HCT116 (cell line): ENCODE results near the gene CFAP97D2. TPM values are rescaled to one million over a fixed set of nuclear protein-coding genes. Genes with fewer than 3 reads are reported as not detected.

Experiments used
- ATAC-seq: fragments of 200-7000 bp; cut with Tn5 transposase; 2 replicates; pipeline ENCODE4 v1.9.1; 2020; ENCODE audit warnings: mild to moderate bottlenecking, moderate library complexity
- BruUV-seq: library from RNA; stranded (reverse); fragments of 400-500 nt; replicated peaks from 2 replicates; lab custom pipeline; 2021; lab: Mats Ljungman, UMichigan
- CTCF ChIA-PET: fragments of 300-600 bp; sonication (Branson Sonifier 250); formaldehyde crosslinking; loops from one replicate; lab custom pipeline; 2021; ENCODE audit warnings: antibody characterized with exemption; lab: Charles Lee
- POLR2A ChIA-PET: fragments of 300-600, 350-600 bp; sonication (Branson Sonifier 250); formaldehyde crosslinking; loops from one replicate; lab custom pipeline; 2021; ENCODE audit warnings: antibody characterized with exemption; lab: Charles Lee
- RAD21 ChIA-PET, 2 experiments: fragments of 300-600 bp; sonication (Branson Sonifier 250); formaldehyde crosslinking; loops; one replicate each; lab custom pipeline; 2023; ENCODE audit warnings: low total read pairs in 2 of 2; ENCODE audit not compliant: uncharacterized antibody in 2 of 2, unreplicated experiment in 2 of 2, low non-redundant PET in 1 of 2; lab: Charles Lee
- DNase-seq: peaks from one replicate; pipeline ENCODE4 v3.0.0-alpha.2; 2010; ENCODE audit warnings: low read depth, low spot score
- H2AFZ ChIP-seq: fragments of 200-600 bp; shearing (Covaris generic), sonication (generic); 2 replicates; pipeline ENCODE4 v1.6.1; 2017; ENCODE audit warnings: low read depth, mixed run types, mixed read lengths, antibody characterized with exemption, low read length; ENCODE audit not compliant: poor library complexity, severe bottlenecking
- H3K27ac ChIP-seq: 2 replicates; pipeline ENCODE4 v1.5.1; 2012; ENCODE audit warnings: low read depth, low read length
- H3K27me3 ChIP-seq: fragments of 200-600 bp; sonication (generic); 2 replicates; pipeline ENCODE4 v1.6.1; 2016; ENCODE audit warnings: mixed run types, low read length, mixed read lengths; ENCODE audit not compliant: insufficient read depth
- H3K36me3 ChIP-seq, 2 experiments: fragments of 200-500 bp in 1 of 2; fragments of 200-600 bp in 1 of 2; sonication (Bioruptor generic) in 1 of 2; sonication (generic) in 1 of 2; 2 replicates each; pipeline versions ENCODE4 v1.5.1 to v1.6.1; 2014 to 2016; ENCODE audit warnings: low read length in 2 of 2, inconsistent platforms in 1 of 2, mixed read lengths in 1 of 2, mixed run types in 1 of 2; ENCODE audit not compliant: insufficient read depth in 2 of 2, control insufficient read depth in 1 of 2
- H3K4me1 ChIP-seq, 2 experiments: fragments of 200-600 bp in 1 of 2; sonication (generic) in 1 of 2; 2 replicates each; pipeline versions ENCODE4 v1.5.1 to v1.6.1; 2012 to 2017; ENCODE audit warnings: low read length in 2 of 2, inconsistent platforms in 1 of 2, mild to moderate bottlenecking in 1 of 2, mixed read lengths in 1 of 2, mixed run types in 1 of 2, moderate library complexity in 1 of 2; ENCODE audit not compliant: insufficient read depth in 2 of 2, control insufficient read depth in 1 of 2
- H3K4me2 ChIP-seq: fragments of 200-600 bp; sonication (generic); 2 replicates; pipeline ENCODE4 v1.6.1; 2017; ENCODE audit warnings: mixed run types, low read length, mixed read lengths
- H3K4me3 ChIP-seq, 2 experiments: fragments of 200-600 bp in 1 of 2; sonication (generic) in 1 of 2; replicated peaks in 1 of 2; 2 replicates each; pipeline ENCODE4 v1.5.1; 2011 to 2016; ENCODE audit warnings: low read length in 2 of 2, control low read depth in 1 of 2, low read depth in 1 of 2, mild to moderate bottlenecking in 1 of 2, mixed read lengths in 1 of 2, mixed run types in 1 of 2
- H3K79me2 ChIP-seq: fragments of 200-600 bp; sonication (generic); 2 replicates; pipeline ENCODE4 v1.6.1; 2017; ENCODE audit warnings: mild to moderate bottlenecking, mixed run types, low read length, moderate library complexity, mixed read lengths; ENCODE audit not compliant: insufficient read depth
- H3K9ac ChIP-seq: fragments of 200-600 bp; sonication (generic); 2 replicates; pipeline ENCODE4 v1.6.1; 2016; ENCODE audit warnings: low read length, mixed read lengths
- H3K9me2 ChIP-seq: fragments of 200-600 bp; sonication (generic), shearing (Covaris generic); 2 replicates; pipeline ENCODE4 v1.6.1; 2017; ENCODE audit warnings: mixed run types, mild to moderate bottlenecking, moderate library complexity; ENCODE audit not compliant: insufficient read depth
- H3K9me3 ChIP-seq, 2 experiments: fragments of 200-500 bp in 1 of 2; fragments of 200-600 bp in 1 of 2; sonication (Bioruptor generic) in 1 of 2; sonication (generic) in 1 of 2; 2 replicates each; pipeline ENCODE4 v1.6.1; 2014 to 2017; ENCODE audit warnings: low read length in 2 of 2, mixed read lengths in 2 of 2, inconsistent platforms in 1 of 2, low read depth in 1 of 2, mild to moderate bottlenecking in 1 of 2, mixed run types in 1 of 2, moderate library complexity in 1 of 2; ENCODE audit not compliant: control insufficient read depth in 1 of 2, insufficient read depth in 1 of 2
- H4K20me1 ChIP-seq: fragments of 200-600 bp; sonication (generic), shearing (Covaris generic); 2 replicates; pipeline ENCODE4 v1.6.1; 2017; ENCODE audit warnings: mixed run types, mild to moderate bottlenecking, moderate library complexity; ENCODE audit not compliant: insufficient read depth
- ATF3 ChIP-seq: IDR thresholded peaks from 2 replicates; pipeline ENCODE4 v1.6.1; 2012
- CEBPB ChIP-seq: IDR thresholded peaks from 2 replicates; pipeline ENCODE4 v1.6.1; 2012; ENCODE audit warnings: low read depth
- EGR1 ChIP-seq: IDR thresholded peaks from 2 replicates; pipeline ENCODE4 v1.6.1; 2012; ENCODE audit warnings: low read depth
- ELF1 ChIP-seq: IDR thresholded peaks from 2 replicates; pipeline ENCODE4 v1.6.1; 2012; ENCODE audit warnings: low read depth, borderline replicate concordance
- EZH2 ChIP-seq: fragments of 200-600 bp; sonication (generic); IDR thresholded peaks from 2 replicates; pipeline ENCODE4 v1.6.1; 2017; ENCODE audit warnings: antibody characterized with exemption, mixed run types
- EZH2phosphoT487 ChIP-seq: fragments of 200-600 bp; IDR thresholded peaks from 2 replicates; pipeline ENCODE4 v1.6.1; 2018; ENCODE audit warnings: antibody characterized with exemption, borderline replicate concordance
- FOSL1 ChIP-seq: IDR thresholded peaks from 2 replicates; pipeline ENCODE4 v1.6.1; 2012; ENCODE audit warnings: low read depth
- MAX ChIP-seq: IDR thresholded peaks from 2 replicates; pipeline ENCODE4 v1.6.1; 2012
- POLR2A ChIP-seq: IDR thresholded peaks from 2 replicates; pipeline ENCODE4 v1.7.0; 2011; ENCODE audit warnings: borderline replicate concordance; ENCODE audit not compliant: insufficient read depth, insufficient read length; ENCODE audit errors: extremely low read depth
- REST ChIP-seq: IDR thresholded peaks from 2 replicates; pipeline ENCODE4 v1.6.1; 2012; ENCODE audit warnings: low read depth
- SRF ChIP-seq: IDR thresholded peaks from 2 replicates; pipeline ENCODE4 v1.6.1; 2012; ENCODE audit warnings: low read depth
- TCF7L2 ChIP-seq: IDR thresholded peaks from 2 replicates; pipeline ENCODE4 v1.7.0; 2011; ENCODE audit warnings: borderline replicate concordance, inconsistent platforms; ENCODE audit not compliant: insufficient read depth, insufficient read length; ENCODE audit errors: extremely low read depth
- YY1 ChIP-seq: IDR thresholded peaks from 2 replicates; pipeline ENCODE4 v1.6.1; 2011; ENCODE audit warnings: low read length, low read depth, moderate library complexity, mild to moderate bottlenecking; ENCODE audit not compliant: insufficient replicate concordance; ENCODE audit errors: extremely low read depth
- ZBTB33 ChIP-seq: IDR thresholded peaks from 2 replicates; pipeline ENCODE4 v1.6.1; 2011; ENCODE audit warnings: mild to moderate bottlenecking, low read length, moderate library complexity; ENCODE audit not compliant: insufficient replicate concordance; ENCODE audit errors: extremely low read depth
- ZNF274 ChIP-seq: fragments of 200-500 bp; sonication (Bioruptor generic); IDR thresholded peaks from 2 replicates; pipeline ENCODE4 v1.6.1; 2014; ENCODE audit warnings: mild to moderate bottlenecking, low read depth, low read length, inconsistent platforms
- intact Hi-C: fragments of 100-400 bp; cut with micrococcal nuclease; formaldehyde crosslinking; loops from 2 replicates; pipeline ENCODE4 v1.10.0; 2022
- total RNA-seq: library from RNA; stranded (reverse); gene quantifications from one replicate; pipeline ENCODE4 v1.2.1, GENCODE V29; 2021; ENCODE audit not compliant: unreplicated experiment

CFAP97D2 gene
- total RNA-seq, 1 experiment from 2014 or later: not detected

GRCh38 chr13:114213980-114214379 is 34.9 kb downstream of the CFAP97D2 start:
- ATAC-seq: no peak
- H3K4me1 ChIP-seq: no peaks in the 10 kb centered on the region
- POLR2A ChIA-PET: no interaction called here

More at GRCh38 chr13:114213980-114214379, 34.9 kb downstream of the CFAP97D2 start:
- BruUV-seq: no TSS peak
- H3K4me3 ChIP-seq: no peak overlapping the region
- no peaks in the 10 kb centered on the region for H3K9me3 ChIP-seq
- ChIA-PET CTCF (no interaction called here), RAD21 (no interaction called here)
- H3K4me2 ChIP-seq: no peak overlapping the region
- H3K27ac ChIP-seq: no peak overlapping the region
- no peaks in the 10 kb centered on the region for H3K9me2 ChIP-seq
- TF ChIP-seq EZH2: no peak
- no peak for TF ChIP-seq TCF7L2
- no peak for TF ChIP-seq YY1
- no peak for TF ChIP-seq ELF1
- no peak for TF ChIP-seq MAX
- no peak for TF ChIP-seq ZBTB33
- TF ChIP-seq CEBPB: no peak
- no peak for TF ChIP-seq POLR2A
- no peak for TF ChIP-seq SRF
- no peak for TF ChIP-seq FOSL1
- TF ChIP-seq REST: no peak
- no peak for TF ChIP-seq ATF3
- TF ChIP-seq EZH2phosphoT487: no peak
- TF ChIP-seq EGR1: no peak
- no peak for TF ChIP-seq ZNF274
- peaks cover 10% of the 10 kb centered on the region; the same call in 1 of the 2 replicates for H3K27me3 ChIP-seq
- DNase-seq: no peak
- no peaks in the 10 kb centered on the region for H3K79me2 ChIP-seq
- no peak overlapping the region for H3K9ac ChIP-seq
- H3K36me3 ChIP-seq: no peaks in the 10 kb centered on the region
- no peak overlapping the region for H2AFZ ChIP-seq
- H4K20me1 ChIP-seq: no peaks in the 10 kb centered on the region
- intact Hi-C loops: no loop called here
